T-cell (primary cell): ENCODE results near the gene SAMD4A. TPM values are rescaled to one million over a fixed set of nuclear protein-coding genes. Genes with fewer than 3 reads are reported as not detected.

ENCODE experiments used
- ATAC-seq, 4 experiments: fragments of 200-7000 bp in 3 of 4; fragments of 150-1000 bp in 1 of 4; cut with Tn5 transposase; replicated peaks in 1 of 4; 1 replicate in 3 of 4; 2 replicates in 1 of 4; pipeline ENCODE4 v1.10.0; 2021; ENCODE audit warnings: moderate library complexity in 3 of 4, mild to moderate bottlenecking in 2 of 4, moderate number of reproducible peaks in 1 of 4
- CTCF ChIA-PET, 2 donors: fragments of 300-600 bp; sonication (Branson Sonifier 250); formaldehyde crosslinking; loops; one replicate each; lab custom pipeline; 2022; ENCODE audit warnings: antibody characterized with exemption in 2 of 2; lab: Charles Lee
- POLR2A ChIA-PET, 2 donors: fragments of 300-600 bp; sonication (Branson Sonifier 250); formaldehyde crosslinking; loops; one replicate each; lab custom pipeline; 2022; ENCODE audit warnings: antibody characterized with exemption in 2 of 2; lab: Charles Lee
- DNase-seq, 35 experiments: peaks; one replicate each; pipeline versions ENCODE4 v3.0.0 to v3.0.0-alpha.2; 2013 to 2023
- H3K27ac ChIP-seq: one replicate; pipeline ENCODE4 v1.5.1; 2013; ENCODE audit warnings: low read length
- H3K27me3 ChIP-seq, 2 experiments: replicated peaks in 1 of 2; 1 replicate in 1 of 2; 2 replicates in 1 of 2; pipeline versions ENCODE4 v1.6.1 to v1.7.0; 2013; ENCODE audit warnings: low read length in 1 of 2, mixed read lengths in 1 of 2; ENCODE audit not compliant: control insufficient read depth in 2 of 2, insufficient read depth in 2 of 2; ENCODE audit errors: extremely low read depth in 1 of 2
- H3K36me3 ChIP-seq, 2 donors: 1 replicate in 1 of 2; 2 replicates in 1 of 2; pipeline versions ENCODE4 v1.6.1 to v1.7.0; 2013; ENCODE audit warnings: low read length in 1 of 2; ENCODE audit not compliant: control insufficient read depth in 2 of 2, insufficient read depth in 1 of 2; ENCODE audit errors: extremely low read depth in 1 of 2
- H3K4me1 ChIP-seq, 2 experiments: 1 replicate in 1 of 2; 2 replicates in 1 of 2; pipeline versions ENCODE4 v1.6.1 to v1.7.0; 2013; ENCODE audit warnings: low read length in 2 of 2, mixed read lengths in 1 of 2; ENCODE audit not compliant: insufficient read depth in 2 of 2, control insufficient read depth in 1 of 2; ENCODE audit errors: extremely low read depth in 1 of 2
- H3K4me3 ChIP-seq, 2 donors: 1 replicate in 1 of 2; 2 replicates in 1 of 2; pipeline versions ENCODE4 v1.5.1 to v1.7.0; 2013; ENCODE audit warnings: mild to moderate bottlenecking in 2 of 2, low read length in 1 of 2, moderate library complexity in 1 of 2; ENCODE audit not compliant: control insufficient read depth in 1 of 2; ENCODE audit errors: extremely low read depth in 1 of 2
- H3K9me3 ChIP-seq: 2 replicates; pipeline ENCODE4 v1.7.0; 2013
- H3K27ac Mint-ChIP-seq, 2 donors: one replicate each; pipeline ENCODE4 v1.8.0; 2020 to 2021; ENCODE audit warnings: mild to moderate bottlenecking in 2 of 2, mixed read lengths in 2 of 2
- H3K27me3 Mint-ChIP-seq, 2 donors: one replicate each; pipeline ENCODE4 v1.8.0; 2021 to 2022; ENCODE audit warnings: mixed read lengths in 2 of 2
- H3K36me3 Mint-ChIP-seq: one replicate; pipeline ENCODE4 v1.8.0; 2021; ENCODE audit warnings: mixed read lengths
- H3K4me1 Mint-ChIP-seq, 3 donors: one replicate each; pipeline ENCODE4 v1.8.0; 2020 to 2022; ENCODE audit warnings: mixed read lengths in 3 of 3, mild to moderate bottlenecking in 1 of 3
- H3K4me3 Mint-ChIP-seq, 3 donors: one replicate each; pipeline ENCODE4 v1.8.0; 2020 to 2022; ENCODE audit warnings: mild to moderate bottlenecking in 3 of 3, mixed read lengths in 3 of 3, moderate library complexity in 3 of 3
- H3K9me3 Mint-ChIP-seq, 3 donors: one replicate each; pipeline ENCODE4 v1.8.0; 2020 to 2022; ENCODE audit warnings: mixed read lengths in 3 of 3
- WGBS: methylation state at CpG from one replicate; pipeline ENCODE4 v1.1.5; 2013; ENCODE audit warnings: missing lambda C conversion rate; ENCODE audit not compliant: insufficient coverage; 5-methylcytosine and 5-hydroxymethylcytosine counted together
- total RNA-seq, 35 experiments: library from RNA in 6 of 35; stranded (reverse) in 6 of 35; fragments of 120-200 nt in 1 of 35; gene quantifications; one replicate each; pipeline versions ENCODE4 v1.2.1 to v1.2.4 and lab custom pipeline; 2013 to 2026

The SAMD4A gene
- total RNA-seq, 5 donors from 2014 or later (not counting 1 experiment from before 2014, with no cell fraction given), result 1.2 to 3.9 (median 1.3) TPM

DNA sequence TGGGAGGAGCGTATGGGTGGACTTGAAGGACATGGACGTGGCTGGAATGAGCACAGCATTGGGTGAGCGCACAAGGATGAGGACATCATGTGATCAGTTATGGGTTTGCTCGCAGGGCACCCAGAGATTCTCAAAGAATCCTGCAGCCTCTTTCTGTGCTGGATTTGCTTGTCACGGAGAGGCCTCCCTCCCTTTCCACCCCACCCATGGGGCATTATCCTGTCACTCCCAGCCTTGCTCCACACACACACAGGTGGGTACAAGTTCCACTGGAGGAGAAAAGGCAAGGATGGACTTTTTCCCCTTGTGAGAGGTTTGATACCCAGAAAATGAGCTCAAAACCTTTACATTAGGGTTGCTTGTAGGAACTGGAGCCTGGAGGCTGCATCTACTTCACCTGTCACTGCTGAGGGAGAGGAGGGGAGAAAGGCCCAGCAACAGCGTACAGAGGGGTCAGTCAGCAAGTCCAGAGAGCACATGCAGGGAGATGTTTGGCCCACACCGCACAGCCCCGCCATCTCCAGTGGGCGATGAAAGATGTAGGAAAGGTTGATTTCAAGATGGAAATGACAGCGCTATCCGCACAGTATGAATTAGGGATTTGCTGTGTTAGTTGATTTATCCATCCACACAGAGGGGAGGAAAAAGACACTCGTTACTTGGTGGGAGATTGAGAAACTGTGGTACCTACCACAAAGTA, 223.0 kb downstream of the SAMD4A start:
- Mint-ChIP-seq H3K4me1 (peaks cover 0 to 8% (median 0%) of the 10 kb centered on the region in 3 donors), H3K4me3 (no peak overlapping the region), H3K9me3 (no peaks in the 10 kb centered on the region), H3K27me3 (no peaks in the 10 kb centered on the region), H3K36me3 (no peaks in the 10 kb centered on the region), H3K27ac (no peak overlapping the region)
- ChIA-PET POLR2A (interaction anchor here in 1 of 2 donors (0.5 kb wide), 1 partner anchor 1723 kb away, joined by 3 read pairs; no protein-coding TSS in a partner anchor), CTCF (no interaction called here)
- no peak overlapping the region for H3K27ac ChIP-seq
- H3K9me3 ChIP-seq, result no peaks in the 10 kb centered on the region
- no peaks in the 10 kb centered on the region for H3K4me1 ChIP-seq
- WGBS, result 95% methylated on average over 4 of the region's 12 CpGs
- no peak overlapping the region for H3K4me3 ChIP-seq
- no peaks in the 10 kb centered on the region for H3K36me3 ChIP-seq
- no peak for DNase-seq
- no peaks in the 10 kb centered on the region for H3K27me3 ChIP-seq
- no peak for ATAC-seq

DNA sequence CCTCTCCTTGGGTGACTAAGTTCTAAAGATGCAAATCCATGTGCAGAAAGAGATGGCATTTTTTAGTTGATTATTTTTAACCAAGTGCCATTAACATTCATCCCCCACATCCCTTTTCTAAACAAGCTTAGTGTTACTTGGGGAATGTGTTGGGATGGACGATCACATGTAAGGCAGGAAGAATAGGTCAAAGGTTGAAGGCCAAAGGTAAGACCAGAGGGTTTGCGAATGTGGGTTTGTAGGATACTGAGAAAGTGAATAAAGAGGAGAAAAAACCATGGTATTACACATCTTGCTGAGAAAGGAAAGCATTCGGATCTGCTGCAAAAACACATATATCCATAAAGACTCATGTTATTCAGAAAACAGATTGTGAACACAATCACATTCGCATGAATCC, 224.1 kb downstream of the SAMD4A start:
- Mint-ChIP-seq H3K4me3 (no peak overlapping the region), H3K4me1 (peaks cover 0 to 8% (median 0%) of the 10 kb centered on the region in 3 donors), H3K9me3 (peaks cover 0 to 8% (median 5%) of the 10 kb centered on the region in 3 donors), H3K36me3 (peaks cover 4% of the 10 kb centered on the region), H3K27me3 (peaks cover 0 to 5% of the 10 kb centered on the region in 2 donors), H3K27ac (no peak overlapping the region)
- no peaks in the 10 kb centered on the region for H3K9me3 ChIP-seq
- no peaks in the 10 kb centered on the region for H3K36me3 ChIP-seq
- ChIA-PET CTCF (interaction anchor here in 1 of 2 donors (1.6 kb wide), 1 partner anchor 17 kb away, joined by 6 read pairs; no protein-coding TSS in a partner anchor), POLR2A (interaction anchor here in 1 of 2 donors (0.6 kb wide), 1 partner anchor 570 kb away, joined by 3 read pairs; no protein-coding TSS in a partner anchor)
- no peaks in the 10 kb centered on the region for H3K27me3 ChIP-seq
- H3K4me3 ChIP-seq, result no peak overlapping the region
- H3K4me1 ChIP-seq, result no peaks in the 10 kb centered on the region
- no peak overlapping the region for H3K27ac ChIP-seq
- ATAC-seq, result no peak
- no peak for DNase-seq
- no CpG with 5 or more reads among the region's 4 CpGs for WGBS

DNA sequence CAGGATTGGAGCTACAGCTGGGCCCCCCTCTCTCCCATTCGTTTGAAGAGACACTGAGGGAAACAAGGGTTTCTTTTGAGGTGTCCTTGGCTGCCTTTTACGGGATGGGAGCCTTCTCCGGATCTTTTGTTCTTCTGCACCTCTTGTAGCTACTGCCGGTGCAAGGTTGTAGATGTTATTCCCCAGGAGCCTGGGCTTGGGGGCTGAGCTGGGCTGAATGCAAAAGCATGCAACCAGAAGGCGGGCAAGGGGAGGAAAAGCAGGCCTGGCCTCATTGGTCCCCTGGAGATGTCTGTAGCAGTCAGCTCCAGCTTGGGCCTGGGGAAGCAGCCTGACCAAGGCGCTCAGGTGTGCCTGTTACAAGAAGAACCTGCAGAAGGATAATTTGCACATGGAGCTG, 225.4 kb downstream of the SAMD4A start:
- CTCF ChIA-PET, result interaction anchor here in 1 of 2 donors (0.5 kb wide), 1 partner anchor 228 kb away, joined by 3 read pairs; no protein-coding TSS in a partner anchor
- Histone ChIP-seq H3K9me3 (no peaks in the 10 kb centered on the region), H3K4me3 (no peak overlapping the region), H3K36me3 (no peaks in the 10 kb centered on the region), H3K4me1 (no peaks in the 10 kb centered on the region), H3K27ac (no peak overlapping the region), H3K27me3 (peaks cover 0 to under 1% of the 10 kb centered on the region in 2 experiments)
- Mint-ChIP-seq H3K9me3 (peaks cover 0 to 8% (median 5%) of the 10 kb centered on the region in 3 donors), H3K4me3 (no peak overlapping the region), H3K4me1 (peaks cover 0 to 8% (median 0%) of the 10 kb centered on the region in 3 donors), H3K27me3 (peaks cover 0 to 8% of the 10 kb centered on the region in 2 donors), H3K36me3 (peaks cover 4% of the 10 kb centered on the region), H3K27ac (no peak overlapping the region)
- 88% methylated on average over 2 of the region's 6 CpGs for WGBS
- DNase-seq (no peak), ATAC-seq (no peak)
- POLR2A ChIA-PET, result no interaction called here

DNA sequence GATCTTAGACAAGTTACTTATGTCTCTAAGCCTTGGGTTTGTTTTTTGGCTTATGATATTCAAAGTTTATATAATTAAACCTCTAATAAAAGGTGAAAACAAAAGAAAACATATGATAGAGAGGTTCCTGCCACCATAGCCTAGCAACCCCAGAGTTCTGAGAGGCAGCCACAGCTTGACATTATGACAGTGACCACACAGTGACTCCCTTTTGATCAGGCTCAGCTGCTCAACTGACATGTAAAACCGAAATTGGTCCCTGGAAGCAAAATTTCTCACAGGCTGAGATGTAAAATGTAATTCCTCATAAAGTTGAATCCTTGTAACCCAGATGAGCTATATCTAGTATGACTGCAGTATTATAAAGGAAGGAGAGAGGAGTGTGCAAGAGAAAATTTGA, 227.2 kb downstream of the SAMD4A start:
- H3K27ac ChIP-seq, result no peak overlapping the region
- POLR2A ChIA-PET, result no interaction called here
- Mint-ChIP-seq H3K4me1 (no peaks in the 10 kb centered on the region), H3K27me3 (peaks cover 0 to 8% of the 10 kb centered on the region in 2 donors), H3K36me3 (peaks cover 4% of the 10 kb centered on the region), H3K4me3 (no peak overlapping the region), H3K9me3 (peaks cover 0 to 8% (median 5%) of the 10 kb centered on the region in 3 donors), H3K27ac (no peak overlapping the region)
- DNase-seq (no peak), ATAC-seq (no peak)
- no peaks in the 10 kb centered on the region for H3K36me3 ChIP-seq
- no peak overlapping the region for H3K4me3 ChIP-seq
- no peaks in the 10 kb centered on the region for H3K4me1 ChIP-seq
- peaks cover 0 to 9% of the 10 kb centered on the region in 2 experiments for H3K27me3 ChIP-seq
- no CpG with 5 or more reads among the region's 1 CpG for WGBS
- CTCF ChIA-PET, result interaction anchor here in 1 of 2 donors (0.7 kb wide), 1 partner anchor 9 kb away, joined by 4 read pairs; no protein-coding TSS in a partner anchor
- no peaks in the 10 kb centered on the region for H3K9me3 ChIP-seq

DNA sequence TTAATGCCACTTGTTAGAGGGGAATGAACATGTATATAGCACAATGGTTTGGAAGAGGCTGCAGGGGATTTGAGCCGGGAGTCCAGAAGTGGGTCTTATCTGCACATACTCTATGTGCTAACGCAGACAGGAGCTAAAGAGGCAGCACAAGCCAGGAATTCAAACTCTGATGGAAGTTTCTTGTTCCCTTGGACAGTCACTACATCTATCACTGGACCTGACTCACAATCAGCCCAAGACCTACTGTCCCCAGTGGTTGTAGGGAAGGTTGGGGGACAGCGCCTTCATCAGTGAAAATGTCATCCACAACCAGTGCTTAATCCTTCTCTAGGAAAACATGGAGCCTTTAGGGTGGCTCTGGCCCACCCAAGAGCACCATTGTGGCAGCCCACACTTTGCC, 227.9 kb downstream of the SAMD4A start:
- no CpG with 5 or more reads among the region's 3 CpGs for WGBS
- no peaks in the 10 kb centered on the region for H3K9me3 ChIP-seq
- H3K9me3 Mint-ChIP-seq, result peaks cover 0 to 8% (median 5%) of the 10 kb centered on the region in 3 donors
- no peak overlapping the region for H3K4me3 ChIP-seq
- no peaks in the 10 kb centered on the region for H3K36me3 ChIP-seq
- H3K27ac Mint-ChIP-seq, result no peak overlapping the region
- H3K36me3 Mint-ChIP-seq, result peaks cover 4% of the 10 kb centered on the region
- no peak overlapping the region for H3K27ac ChIP-seq
- H3K27me3 Mint-ChIP-seq, result peaks cover 1 to 8% of the 10 kb centered on the region in 2 donors
- H3K4me1 Mint-ChIP-seq, result no peaks in the 10 kb centered on the region
- ChIA-PET POLR2A (no interaction called here), CTCF (no interaction called here)
- DNase-seq (no peak), ATAC-seq (no peak)
- peaks cover 0 to 9% of the 10 kb centered on the region in 2 experiments for H3K27me3 ChIP-seq
- H3K4me3 Mint-ChIP-seq, result no peak overlapping the region
- no peaks in the 10 kb centered on the region for H3K4me1 ChIP-seq

DNA sequence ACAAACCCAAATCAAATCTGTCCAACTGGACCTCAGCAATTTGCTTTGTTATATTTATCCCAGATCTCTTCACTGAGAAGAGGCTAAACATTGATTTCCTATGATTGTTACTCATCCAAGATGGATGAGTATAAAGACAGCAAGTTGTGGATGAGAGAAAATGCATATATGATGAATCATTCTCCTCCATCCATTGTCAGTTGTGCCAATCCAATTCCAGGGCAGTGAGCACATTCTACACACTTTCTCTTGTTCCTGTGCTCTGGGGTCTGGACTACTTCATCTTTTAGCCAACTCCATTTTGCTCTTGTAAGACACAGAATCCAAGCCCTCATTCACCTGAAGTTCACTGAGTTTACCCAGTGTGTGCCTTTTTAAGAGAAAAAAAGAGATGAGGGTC, 230.0 kb downstream of the SAMD4A start:
- no peak overlapping the region for H3K27ac ChIP-seq
- no peak for DNase-seq
- no peak overlapping the region for H3K4me3 ChIP-seq
- ATAC-seq, result no peak
- Mint-ChIP-seq H3K4me3 (no peak overlapping the region), H3K9me3 (peaks cover 0 to 8% (median 5%) of the 10 kb centered on the region in 3 donors), H3K27me3 (peaks cover 10 to 11% of the 10 kb centered on the region in 2 donors), H3K27ac (no peak overlapping the region), H3K36me3 (peaks cover 4% of the 10 kb centered on the region), H3K4me1 (no peaks in the 10 kb centered on the region)
- no peaks in the 10 kb centered on the region for H3K9me3 ChIP-seq
- no peaks in the 10 kb centered on the region for H3K36me3 ChIP-seq
- ChIA-PET POLR2A (interaction anchor here in 1 of 2 donors (0.6 kb wide), 1 partner anchor 233 kb away, joined by 3 read pairs; no protein-coding TSS in a partner anchor), CTCF (interaction anchor here in 1 of 2 donors (0.6 to 0.8 kb wide), 2 partner anchors 20 to 54 kb away, joined by 3 to 6 read pairs; no protein-coding TSS in a partner anchor)
- no peaks in the 10 kb centered on the region for H3K4me1 ChIP-seq
- peaks cover 0 to 9% of the 10 kb centered on the region in 2 experiments for H3K27me3 ChIP-seq
